NB4 (cell line): Measurements from ENCODE around the gene POLE3.

Experiments
- CTCF ChIP-seq: IDR thresholded peaks from one replicate; pipeline ENCODE4 v1.5.1; 2012; ENCODE audit warnings: low read depth, low read length
- POLR2A ChIP-seq: IDR thresholded peaks from 2 replicates; pipeline ENCODE4 v1.6.1; 2011; ENCODE audit warnings: mild to moderate bottlenecking; ENCODE audit not compliant: insufficient read length; ENCODE audit errors: extremely low read depth

GRCh38 chr9:113452113-113452605, 41.7 kb upstream of the POLE3 start:
- TF ChIP-seq CTCF: no peak
- no peak for TF ChIP-seq POLR2A
